HEK293 (cell line): ENCODE data around the gene MPZL2.
A peak's percentile ranks its signal among the peaks of the same experiment; 100 is the strongest.

ENCODE experiments used
- PATZ1 ChIP-seq: fragments of 450-650 bp; formaldehyde crosslinking; IDR thresholded peaks from 2 replicates; pipeline ENCODE4 v1.5.1; 2016; ENCODE audit warnings: missing biosample characterization, missing genetic modification characterization
- PBX3 ChIP-seq: sonication (generic); formaldehyde crosslinking; IDR thresholded peaks from 2 replicates; pipeline ENCODE4 v1.8.1; 2022; ENCODE audit warnings: mild to moderate bottlenecking, moderate library complexity, missing genetic modification reagents
- PRDM1 ChIP-seq: fragments of 450-650 bp; formaldehyde crosslinking; IDR thresholded peaks from 2 replicates; pipeline ENCODE4; 2016; ENCODE audit warnings: missing biosample characterization, missing genetic modification characterization
- PRDM6 ChIP-seq: fragments of 450-650 bp; formaldehyde crosslinking; IDR thresholded peaks from 2 replicates; pipeline ENCODE4 v1.5.1; 2017; ENCODE audit warnings: missing biosample characterization, missing genetic modification characterization
- SP3 ChIP-seq: fragments of 450-650 bp; formaldehyde crosslinking; IDR thresholded peaks from 2 replicates; pipeline ENCODE4 v1.5.1; 2016; ENCODE audit warnings: missing biosample characterization, missing genetic modification characterization
- ZBTB49 ChIP-seq: fragments of 450-650 bp; formaldehyde crosslinking; IDR thresholded peaks from 2 replicates; pipeline ENCODE4 v1.5.1; 2016; ENCODE audit warnings: missing biosample characterization, missing genetic modification characterization, low read depth
- ZFP69B ChIP-seq: fragments of 450-650 bp; formaldehyde crosslinking; IDR thresholded peaks from 2 replicates; pipeline ENCODE4 v1.5.1; 2016; ENCODE audit warnings: missing biosample characterization, missing genetic modification characterization
- ZIC2 ChIP-seq: fragments of 450-650 bp; formaldehyde crosslinking; IDR thresholded peaks from 2 replicates; pipeline ENCODE4 v1.5.1; 2016; ENCODE audit warnings: missing biosample characterization, missing genetic modification characterization
- ZNF221 ChIP-seq: fragments of 450-650 bp; formaldehyde crosslinking; IDR thresholded peaks from 2 replicates; pipeline ENCODE4 v1.5.1; 2017; ENCODE audit warnings: missing biosample characterization, missing genetic modification characterization, borderline replicate concordance
- ZNF26 ChIP-seq: fragments of 450-650 bp; formaldehyde crosslinking; IDR thresholded peaks from 2 replicates; pipeline ENCODE4 v1.5.1; 2016; ENCODE audit warnings: missing biosample characterization, missing genetic modification characterization
- ZNF280C ChIP-seq: fragments of 450-650 bp; formaldehyde crosslinking; IDR thresholded peaks from 2 replicates; pipeline ENCODE4 v1.5.1; 2016; ENCODE audit warnings: missing biosample characterization, missing genetic modification characterization
- ZNF324 ChIP-seq: fragments of 450-650 bp; formaldehyde crosslinking; IDR thresholded peaks from 2 replicates; pipeline ENCODE4 v1.5.1; 2016; ENCODE audit warnings: missing biosample characterization, missing genetic modification characterization
- ZNF366 ChIP-seq: fragments of 450-650 bp; formaldehyde crosslinking; conservative IDR thresholded peaks from 2 replicates; pipeline ENCODE4 v1.5.1; 2016; ENCODE audit warnings: missing biosample characterization, missing genetic modification characterization
- ZNF398 ChIP-seq: fragments of 450-650 bp; formaldehyde crosslinking; IDR thresholded peaks from 2 replicates; pipeline ENCODE4 v1.5.1; 2017; ENCODE audit warnings: missing biosample characterization, missing genetic modification characterization
- ZNF473 ChIP-seq: fragments of 450-650 bp; formaldehyde crosslinking; IDR thresholded peaks from 2 replicates; pipeline ENCODE4 v1.5.1; 2017; ENCODE audit warnings: missing biosample characterization, missing genetic modification characterization
- ZNF549 ChIP-seq: fragments of 450-650 bp; IDR thresholded peaks from 2 replicates; pipeline ENCODE4 v1.5.1; 2018; ENCODE audit warnings: missing biosample characterization, missing genetic modification characterization, mild to moderate bottlenecking, inconsistent platforms, moderate library complexity
- ZNF558 ChIP-seq: fragments of 450-650 bp; formaldehyde crosslinking; IDR thresholded peaks from 2 replicates; pipeline ENCODE4 v1.5.1; 2016; ENCODE audit warnings: missing biosample characterization, missing genetic modification characterization
- ZNF560 ChIP-seq: fragments of 450-650 bp; formaldehyde crosslinking; IDR thresholded peaks from 2 replicates; pipeline ENCODE4 v1.5.1; 2017; ENCODE audit warnings: missing biosample characterization, missing genetic modification characterization, borderline replicate concordance
- ZNF571 ChIP-seq: fragments of 450-650 bp; formaldehyde crosslinking; IDR thresholded peaks from 2 replicates; pipeline ENCODE4 v1.5.0; 2017; ENCODE audit warnings: missing biosample characterization, missing genetic modification characterization
- ZNF600 ChIP-seq: fragments of 450-650 bp; formaldehyde crosslinking; IDR thresholded peaks from 2 replicates; pipeline ENCODE4 v1.5.1; 2016; ENCODE audit warnings: missing biosample characterization, missing genetic modification characterization
- ZNF692 ChIP-seq: fragments of 450-650 bp; formaldehyde crosslinking; IDR thresholded peaks from 2 replicates; pipeline ENCODE4 v1.5.1; 2016; ENCODE audit warnings: missing biosample characterization, missing genetic modification characterization

Gene MPZL2

GRCh38 chr11:118263695-118264568 lies at the start of gene MPZL2 (continued):
- TF ChIP-seq ZNF398 (tag by site-specific recombination) (no peak), ZNF324 (no peak), ZIC2 (no peak), ZBTB49 (no peak), ZNF549 (no peak), ZNF221 (tag by site-specific recombination) (no peak), ZNF560 (tag by site-specific recombination) (no peak), ZNF692 (tag by site-specific recombination) (peak; percentile 48; the same call in 1 of the 2 replicates), ZNF366 (peak; percentile 51; the same call in 1 of the 2 replicates), ZNF26 (no peak), PBX3 (no peak), ZNF571 (no peak), SP3 (tag by site-specific recombination) (peak; percentile 55; the same call in 1 of the 2 replicates), PATZ1 (tag by site-specific recombination) (no peak; the same call in 1 of the 2 replicates), ZFP69B (0 out of 2 replicates have a peak, but pooled peaks have one; percentile 48), ZNF600 (0 out of 2 replicates have a peak, but pooled peaks have one; percentile 23), PRDM1 (tag by site-specific recombination) (peak; percentile 73; the same call in 1 of the 2 replicates), ZNF558 (tag by site-specific recombination) (no peak), ZNF280C (tag by site-specific recombination) (no peak), PRDM6 (no peak), ZNF473 (tag by site-specific recombination) (no peak)
